Stimulated activated CD8-positive, alpha-beta memory T cell treated with anti-CD3 and anti-CD28 coated beads, Interleukin-15, amount 100 ng/mL, for 4 hours (primary cell): ENCODE measurements around the gene AJM1.

Experiments used
- DNase-seq, 2 donors: peaks; one replicate each; pipeline ENCODE4 v3.0.0-alpha.2; 2020; ENCODE audit warnings: low read depth in 2 of 2

AJM1 gene

GRCh38 chr9:136808075-136808805, 34.0 kb upstream of the AJM1 start:
- peak in 1 of 2 donors; percentile 31 for DNase-seq

- DNase-seq, result no peak
Measured at GRCh38 chr9:136808806-136809158, 33.5 kb upstream of the AJM1 start.

- no peak for DNase-seq
Measured at GRCh38 chr9:136814725-136815421, 27.4 kb upstream of the AJM1 start.

- DNase-seq, result no peak
Measured at GRCh38 chr9:136815422-136815782, 26.9 kb upstream of the AJM1 start.

- no peak for DNase-seq
Measured at GRCh38 chr9:136820971-136821825, 21.1 kb upstream of the AJM1 start.

GRCh38 chr9:136821826-136822544, 20.3 kb upstream of the AJM1 start:
- DNase-seq, result no peak

- DNase-seq, result no peak
Measured at GRCh38 chr9:136823136-136824046, 18.9 kb upstream of the AJM1 start.

- no peak for DNase-seq
Measured at GRCh38 chr9:136824496-136825225, 17.6 kb upstream of the AJM1 start.

GRCh38 chr9:136825295-136826187, 16.7 kb upstream of the AJM1 start:
- no peak for DNase-seq

- DNase-seq, result no peak
Measured at GRCh38 chr9:136826188-136826541, 16.1 kb upstream of the AJM1 start.

GRCh38 chr9:136826703-136827582, 15.3 kb upstream of the AJM1 start:
- no peak for DNase-seq

- no peak for DNase-seq
Measured at GRCh38 chr9:136827794-136828473, 14.3 kb upstream of the AJM1 start.

- no peak for DNase-seq
Measured at GRCh38 chr9:136828474-136829140, 13.7 kb upstream of the AJM1 start.

- no peak for DNase-seq
Measured at GRCh38 chr9:136829412-136829811, 12.9 kb upstream of the AJM1 start.

GRCh38 chr9:136829981-136830885, 12.0 kb upstream of the AJM1 start:
- no peak for DNase-seq
